Esophagus squamous epithelium (tissue), 4 donors: Measurements from ENCODE around the gene LDLRAD4.

Experiments used
- POLR2A ChIP-seq, 4 donors: fragments of 450-650 bp; IDR thresholded peaks; one replicate each; pipeline ENCODE4 v1.6.1; 2017; ENCODE audit warnings: antibody characterized with exemption in 4 of 4, mild to moderate bottlenecking in 4 of 4, moderate library complexity in 3 of 4
- TF ChIP-seq, protein P1 (sequence below), 6 experiments: fragments of 450-650 bp in 4 of 6; fragments of 200-600 bp in 2 of 6; sonication (generic) in 2 of 6; IDR thresholded peaks; one replicate each; pipeline ENCODE4 v1.5.1; 2016 to 2019; ENCODE audit warnings: antibody characterized with exemption in 6 of 6, mild to moderate bottlenecking in 4 of 6, moderate library complexity in 4 of 6

DNA sequence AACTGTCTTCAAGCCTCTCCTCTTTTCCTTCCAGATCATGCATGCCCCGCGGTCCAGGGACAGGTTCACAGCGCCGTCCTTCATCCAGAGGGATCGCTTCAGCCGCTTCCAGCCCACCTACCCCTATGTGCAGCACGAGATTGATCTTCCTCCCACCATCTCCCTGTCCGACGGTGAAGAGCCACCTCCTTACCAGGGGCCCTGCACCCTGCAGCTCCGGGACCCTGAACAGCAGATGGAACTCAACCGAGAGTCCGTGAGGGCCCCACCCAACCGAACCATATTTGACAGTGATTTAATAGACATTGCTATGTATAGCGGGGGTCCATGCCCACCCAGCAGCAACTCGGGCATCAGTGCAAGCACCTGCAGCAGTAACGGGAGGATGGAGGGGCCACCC lies 426.5 kb downstream of the LDLRAD4 start:
- TF ChIP-seq, protein P1, sequence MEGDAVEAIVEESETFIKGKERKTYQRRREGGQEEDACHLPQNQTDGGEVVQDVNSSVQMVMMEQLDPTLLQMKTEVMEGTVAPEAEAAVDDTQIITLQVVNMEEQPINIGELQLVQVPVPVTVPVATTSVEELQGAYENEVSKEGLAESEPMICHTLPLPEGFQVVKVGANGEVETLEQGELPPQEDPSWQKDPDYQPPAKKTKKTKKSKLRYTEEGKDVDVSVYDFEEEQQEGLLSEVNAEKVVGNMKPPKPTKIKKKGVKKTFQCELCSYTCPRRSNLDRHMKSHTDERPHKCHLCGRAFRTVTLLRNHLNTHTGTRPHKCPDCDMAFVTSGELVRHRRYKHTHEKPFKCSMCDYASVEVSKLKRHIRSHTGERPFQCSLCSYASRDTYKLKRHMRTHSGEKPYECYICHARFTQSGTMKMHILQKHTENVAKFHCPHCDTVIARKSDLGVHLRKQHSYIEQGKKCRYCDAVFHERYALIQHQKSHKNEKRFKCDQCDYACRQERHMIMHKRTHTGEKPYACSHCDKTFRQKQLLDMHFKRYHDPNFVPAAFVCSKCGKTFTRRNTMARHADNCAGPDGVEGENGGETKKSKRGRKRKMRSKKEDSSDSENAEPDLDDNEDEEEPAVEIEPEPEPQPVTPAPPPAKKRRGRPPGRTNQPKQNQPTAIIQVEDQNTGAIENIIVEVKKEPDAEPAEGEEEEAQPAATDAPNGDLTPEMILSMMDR (IDR thresholded peaks at IDR 0.05), result no peak
- TF ChIP-seq POLR2A (IDR thresholded peaks at IDR 0.05), result no peak
